Activated B cell treated with CpG ODN at 0.5 μM for 24 hours (primary cell): Measurements from ENCODE around the gene PPP6R2. TPM values are rescaled to one million over a fixed set of nuclear protein-coding genes. Genes with fewer than 3 reads are reported as not detected.
"Not testable (repeated sequence)": the region's sequence is repeated elsewhere in the genome, so short reads cannot be mapped to it uniquely, and the experiment has no call there.

ENCODE experiments used
- ATAC-seq: fragments of 200-7000 bp; cut with Tn5 transposase; one replicate; pipeline ENCODE4 v1.10.0; 2021; ENCODE audit warnings: low read depth, mild to moderate bottlenecking, moderate library complexity
- CTCF ChIA-PET: fragments of 350-600 bp; sonication (Branson Sonifier 250); formaldehyde crosslinking; loops from one replicate; lab custom pipeline; 2021; ENCODE audit warnings: antibody characterized with exemption; lab: Charles Lee
- POLR2A ChIA-PET: fragments of 350-600 bp; sonication (Branson Sonifier 250); formaldehyde crosslinking; loops from one replicate; lab custom pipeline; 2021; ENCODE audit warnings: antibody characterized with exemption; lab: Charles Lee
- DNase-seq: peaks from one replicate; pipeline ENCODE4 v3.0.0; 2022
- H3K27ac Mint-ChIP-seq: one replicate; pipeline ENCODE4 v1.8.0; 2020; ENCODE audit warnings: mixed read lengths
- H3K27me3 Mint-ChIP-seq: one replicate; pipeline ENCODE4 v1.8.0; 2021; ENCODE audit warnings: mixed read lengths
- H3K36me3 Mint-ChIP-seq: one replicate; pipeline ENCODE4 v1.8.0; 2021; ENCODE audit warnings: low read depth, mixed read lengths
- H3K4me1 Mint-ChIP-seq: one replicate; pipeline ENCODE4 v1.8.0; 2021; ENCODE audit warnings: mixed read lengths
- H3K4me3 Mint-ChIP-seq: one replicate; pipeline ENCODE4 v1.8.0; 2020; ENCODE audit warnings: mild to moderate bottlenecking, mixed read lengths
- H3K9me3 Mint-ChIP-seq: one replicate; pipeline ENCODE4 v1.8.0; 2020; ENCODE audit warnings: mixed read lengths
- intact Hi-C: fragments of 100-400 bp; cut with micrococcal nuclease; formaldehyde crosslinking; loops from one replicate; pipeline ENCODE4 v1.15.1; 2024
- total RNA-seq: library from RNA; stranded (reverse); gene quantifications from 2 replicates; pipeline ENCODE4 v1.2.3, GENCODE V29; 2022
- TF ChIP-seq, protein P1 (sequence below): fragments of 200-600 bp; IDR thresholded peaks from one replicate; pipeline ENCODE4 v1.8.0; 2022; ENCODE audit warnings: antibody characterized with exemption, mild to moderate bottlenecking

PPP6R2 gene
- total RNA-seq, 1 donor from 2014 or later = 77.3 TPM

GRCh38 chr22:50326225-50326955, 16.7 kb upstream of the PPP6R2 start:
- intact Hi-C loops = loop anchor here (2.0 kb wide), 2 partner anchors 24 to 294 kb away; no protein-coding TSS in a partner anchor
- no peaks in the 10 kb centered on the region for H3K36me3 Mint-ChIP-seq
- H3K9me3 Mint-ChIP-seq = no peaks in the 10 kb centered on the region
- H3K4me3 Mint-ChIP-seq = peak overlapping the region; percentile 79
- peaks cover 3% of the 10 kb centered on the region for H3K27me3 Mint-ChIP-seq
- H3K4me1 Mint-ChIP-seq = peaks cover 20% of the 10 kb centered on the region
- H3K27ac Mint-ChIP-seq = peak overlapping the region; percentile 16
- TF ChIP-seq, protein P1, sequence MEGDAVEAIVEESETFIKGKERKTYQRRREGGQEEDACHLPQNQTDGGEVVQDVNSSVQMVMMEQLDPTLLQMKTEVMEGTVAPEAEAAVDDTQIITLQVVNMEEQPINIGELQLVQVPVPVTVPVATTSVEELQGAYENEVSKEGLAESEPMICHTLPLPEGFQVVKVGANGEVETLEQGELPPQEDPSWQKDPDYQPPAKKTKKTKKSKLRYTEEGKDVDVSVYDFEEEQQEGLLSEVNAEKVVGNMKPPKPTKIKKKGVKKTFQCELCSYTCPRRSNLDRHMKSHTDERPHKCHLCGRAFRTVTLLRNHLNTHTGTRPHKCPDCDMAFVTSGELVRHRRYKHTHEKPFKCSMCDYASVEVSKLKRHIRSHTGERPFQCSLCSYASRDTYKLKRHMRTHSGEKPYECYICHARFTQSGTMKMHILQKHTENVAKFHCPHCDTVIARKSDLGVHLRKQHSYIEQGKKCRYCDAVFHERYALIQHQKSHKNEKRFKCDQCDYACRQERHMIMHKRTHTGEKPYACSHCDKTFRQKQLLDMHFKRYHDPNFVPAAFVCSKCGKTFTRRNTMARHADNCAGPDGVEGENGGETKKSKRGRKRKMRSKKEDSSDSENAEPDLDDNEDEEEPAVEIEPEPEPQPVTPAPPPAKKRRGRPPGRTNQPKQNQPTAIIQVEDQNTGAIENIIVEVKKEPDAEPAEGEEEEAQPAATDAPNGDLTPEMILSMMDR = no peak
- POLR2A ChIA-PET = interaction anchor here (0.6 to 3.0 kb wide), 10 partner anchors 11 to 294 kb away, joined by 3 to 23 read pairs (median 6); partner anchors contain the start of genes LMF2, NCAPH2 and PLXNB2
- DNase-seq (no peak), ATAC-seq (no peak)
- CTCF ChIA-PET = interaction anchor here (0.7 to 3.5 kb wide), 9 partner anchors 11 to 84 kb away, joined by 4 to 28 read pairs (median 5); partner anchors contain the start of genes HDAC10, PLXNB2 and TUBGCP6

DNA sequence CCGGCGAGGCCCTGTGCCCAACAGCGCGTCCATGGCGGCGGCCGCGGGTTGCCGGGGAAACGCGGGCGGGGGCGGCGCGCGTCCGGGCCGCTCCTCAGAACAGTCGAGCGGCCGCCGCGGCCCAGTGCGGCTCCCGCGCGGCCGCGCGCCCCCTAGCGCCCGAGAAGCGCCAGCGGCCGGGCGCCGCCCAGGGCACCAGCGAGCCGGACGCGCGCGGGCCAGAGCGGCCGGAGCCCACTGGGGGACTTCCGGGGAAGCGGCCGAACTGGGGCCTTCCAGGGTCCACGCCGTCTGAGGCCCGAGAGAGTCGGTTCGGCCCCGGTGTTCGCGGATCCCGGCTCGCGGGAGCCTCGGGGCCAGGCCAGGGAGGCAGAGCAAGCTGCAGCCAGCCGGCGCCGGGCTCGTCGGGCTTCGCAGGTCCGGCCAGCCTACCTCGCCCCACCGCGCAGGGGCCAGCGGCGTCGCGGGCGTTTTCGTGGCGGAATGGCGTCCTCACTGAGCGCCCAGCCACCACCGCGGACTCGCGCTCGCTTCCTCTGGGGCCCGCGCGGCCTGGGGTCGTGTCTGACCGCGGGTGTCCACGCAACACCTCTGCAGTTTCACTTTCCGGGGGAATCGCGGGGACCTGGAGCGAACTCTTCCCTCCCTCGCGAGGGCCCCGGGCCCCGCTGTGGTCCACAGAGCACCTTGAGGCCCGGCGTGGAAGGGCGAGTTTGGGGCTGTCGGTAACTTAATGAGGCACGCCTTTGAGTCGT, 16.0 kb upstream of the PPP6R2 start, which contains the start of gene DENND6B:
Gene DENND6B, minus strand, starts transcription at position 57 of the 755 bp plus-strand sequence. Its CDS starts 24 bp downstream, at position 33.
- TF ChIP-seq, protein P1 = no peak
- Mint-ChIP-seq H3K9me3 (no peaks in the 10 kb centered on the region), H3K4me3 (peak within 1 kb of the TSS; percentile 86), H3K27ac (peak within 1 kb of the TSS; percentile 76), H3K27me3 (peaks cover 3% of the 10 kb centered on the region), H3K4me1 (peaks cover 20% of the 10 kb centered on the region), H3K36me3 (no peaks in the 10 kb centered on the region)
- intact Hi-C loops = loop anchor here (1.0 to 2.0 kb wide), 7 partner anchors 13 to 294 kb away; no protein-coding TSS in a partner anchor
- POLR2A ChIA-PET = interaction anchor here (0.9 to 3.0 kb wide), 10 partner anchors 12 to 198 kb away, joined by 3 to 23 read pairs (median 6); partner anchors contain the start of genes LMF2, NCAPH2, PLXNB2 and SCO2
- ATAC-seq (peak; percentile 92), DNase-seq (peak; percentile 82)
- CTCF ChIA-PET = interaction anchor here (0.8 to 3.5 kb wide), 11 partner anchors 12 to 85 kb away, joined by 3 to 28 read pairs (median 5); partner anchors contain the start of genes HDAC10 and PLXNB2

GRCh38 chr22:50327711-50328019, 15.5 kb upstream of the PPP6R2 start:
- CTCF ChIA-PET = interaction anchor here (0.8 to 3.5 kb wide), 10 partner anchors 13 to 170 kb away, joined by 3 to 28 read pairs (median 8); partner anchors contain the start of gene HDAC10
- ATAC-seq (no peak), DNase-seq (no peak)
- Mint-ChIP-seq H3K9me3 (no peaks in the 10 kb centered on the region), H3K4me3 (peak overlapping the region; percentile 86), H3K36me3 (no peaks in the 10 kb centered on the region), H3K4me1 (peaks cover 20% of the 10 kb centered on the region), H3K27ac (peak overlapping the region; percentile 76), H3K27me3 (peaks cover 3% of the 10 kb centered on the region)
- TF ChIP-seq, protein P1 = no peak
- POLR2A ChIA-PET = interaction anchor here (0.9 to 3.0 kb wide), 9 partner anchors 13 to 198 kb away, joined by 3 to 23 read pairs (median 5); partner anchors contain the start of genes LMF2, NCAPH2, PLXNB2 and SCO2
- intact Hi-C loops = loop anchor here (1.0 to 2.0 kb wide), 7 partner anchors 13 to 293 kb away; no protein-coding TSS in a partner anchor

- Mint-ChIP-seq H3K4me3 (no peak overlapping the region), H3K9me3 (no peaks in the 10 kb centered on the region), H3K27ac (no peak overlapping the region), H3K4me1 (peaks cover 29% of the 10 kb centered on the region), H3K27me3 (peaks cover 3% of the 10 kb centered on the region), H3K36me3 (no peaks in the 10 kb centered on the region)
- TF ChIP-seq, protein P1 = no peak
- no peak for ATAC-seq
- intact Hi-C loops = no loop called here
- ChIA-PET POLR2A (interaction anchor here (1.0 to 2.2 kb wide), 2 partner anchors 78 to 196 kb away, joined by 3 to 5 read pairs; partner anchors contain the start of genes HDAC10 and SCO2), CTCF (interaction anchor here (0.6 to 3.5 kb wide), 6 partner anchors 53 to 292 kb away, joined by 3 to 28 read pairs (median 4); no protein-coding TSS in a partner anchor)
- DNase-seq = no peak
Observed at GRCh38 chr22:50329236-50329635, 13.9 kb upstream of the PPP6R2 start.

DNA sequence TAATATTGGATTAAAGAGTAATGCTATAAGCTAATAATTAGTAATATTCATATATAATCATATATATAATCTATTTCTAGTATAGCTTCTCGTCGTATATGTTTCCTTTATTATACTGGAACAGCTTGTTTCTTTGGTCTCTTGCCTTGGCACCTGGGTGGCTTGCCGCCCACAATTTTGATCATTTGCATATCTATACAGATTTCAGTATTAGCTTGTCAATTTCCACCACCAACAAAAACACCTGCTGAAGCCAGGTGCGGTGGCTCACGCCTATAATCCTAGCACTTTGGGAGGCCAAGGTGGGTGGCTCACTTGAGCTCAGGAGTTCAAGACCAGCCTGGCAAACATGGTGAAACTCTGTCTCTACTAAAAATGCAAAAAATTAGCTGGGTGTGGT, 8.7 kb upstream of the PPP6R2 start:
- H3K27ac Mint-ChIP-seq, H3K9me3 Mint-ChIP-seq, intact Hi-C loops, DNase-seq, H3K4me3 Mint-ChIP-seq, H3K27me3 Mint-ChIP-seq, H3K36me3 Mint-ChIP-seq: not testable (repeated sequence)
- ChIA-PET POLR2A (interaction anchor here (0.7 to 1.9 kb wide), 5 partner anchors 10 to 135 kb away, joined by 3 to 8 read pairs (median 3); partner anchors contain the start of gene HDAC10), CTCF (interaction anchor here (0.9 to 2.8 kb wide), 3 partner anchors 58 to 93 kb away, joined by 3 to 13 read pairs (median 3); no protein-coding TSS in a partner anchor)
- peak; percentile 29 for ATAC-seq
- H3K4me1 Mint-ChIP-seq = peaks cover 19% of the 10 kb centered on the region
